ENCODE results near the gene ARHGEF19.
"Not testable (repeated sequence)": the region's sequence is repeated elsewhere in the genome, so short reads cannot be mapped to it uniquely, and the experiment has no call there.

ARHGEF19 gene

DNA sequence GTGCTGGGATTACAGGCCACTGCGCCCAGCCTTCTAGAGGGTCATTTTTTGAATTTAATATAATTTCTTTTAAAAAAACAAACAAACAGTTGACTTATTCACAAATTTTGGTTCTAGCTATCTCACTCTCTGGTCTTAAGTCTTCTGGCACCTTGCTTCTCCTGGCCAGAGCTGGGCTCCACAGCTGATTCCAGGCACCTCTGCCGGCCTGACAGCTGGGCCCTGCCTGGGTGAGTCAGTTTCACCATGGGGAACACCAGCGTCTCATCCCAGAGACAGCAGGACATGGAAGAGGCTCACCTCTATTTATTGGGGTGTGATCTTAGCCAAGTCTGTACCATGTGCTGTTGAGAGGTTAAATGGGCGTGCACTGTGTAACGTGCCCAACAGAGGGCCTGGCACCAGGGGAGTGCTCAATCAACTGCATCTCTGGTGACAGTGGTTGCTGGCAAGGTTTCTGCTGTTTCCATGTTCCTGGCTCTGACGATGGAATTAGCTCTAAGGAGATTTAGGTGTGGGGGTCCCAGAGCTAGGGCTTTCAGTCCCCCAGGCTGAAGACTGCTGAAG lies 23.6 kb upstream of the ARHGEF19 start:
- H3K27me3 Mint-ChIP-seq, result no peaks in the 10 kb centered on the region
- H3K4me1 Mint-ChIP-seq (ENCODE audit: low read depth), result peaks cover 20% of the 10 kb centered on the region
- H3K9me3 Mint-ChIP-seq (ENCODE audit: low read depth), result no peaks in the 10 kb centered on the region
- no peaks in the 10 kb centered on the region for H3K36me3 Mint-ChIP-seq
- H3K4me3 Mint-ChIP-seq, result peak overlapping the region; percentile 90
- H3K27ac Mint-ChIP-seq, result peak overlapping the region; percentile 67

- Mint-ChIP-seq H3K36me3 (no peaks in the 10 kb centered on the region), H3K4me1 (ENCODE audit: low read depth) (peaks cover 20% of the 10 kb centered on the region), H3K4me3 (peak overlapping the region; percentile 61), H3K27me3 (no peaks in the 10 kb centered on the region), H3K9me3 (ENCODE audit: low read depth) (no peaks in the 10 kb centered on the region), H3K27ac (peak overlapping the region; percentile 6)
Measured at GRCh38 chr1:16235347-16235746, 22.9 kb upstream of the ARHGEF19 start.

GRCh38 chr1:16233431-16233830 lies 21.0 kb upstream of the ARHGEF19 start:
- peaks cover 3% of the 10 kb centered on the region for H3K27me3 Mint-ChIP-seq
- H3K4me1 Mint-ChIP-seq (ENCODE audit: low read depth), result peaks cover 19% of the 10 kb centered on the region
- H3K36me3 Mint-ChIP-seq, result no peaks in the 10 kb centered on the region
- H3K4me3 Mint-ChIP-seq, result no peak overlapping the region
- H3K9me3 Mint-ChIP-seq (ENCODE audit: low read depth), result no peaks in the 10 kb centered on the region
- no peak overlapping the region for H3K27ac Mint-ChIP-seq

DNA sequence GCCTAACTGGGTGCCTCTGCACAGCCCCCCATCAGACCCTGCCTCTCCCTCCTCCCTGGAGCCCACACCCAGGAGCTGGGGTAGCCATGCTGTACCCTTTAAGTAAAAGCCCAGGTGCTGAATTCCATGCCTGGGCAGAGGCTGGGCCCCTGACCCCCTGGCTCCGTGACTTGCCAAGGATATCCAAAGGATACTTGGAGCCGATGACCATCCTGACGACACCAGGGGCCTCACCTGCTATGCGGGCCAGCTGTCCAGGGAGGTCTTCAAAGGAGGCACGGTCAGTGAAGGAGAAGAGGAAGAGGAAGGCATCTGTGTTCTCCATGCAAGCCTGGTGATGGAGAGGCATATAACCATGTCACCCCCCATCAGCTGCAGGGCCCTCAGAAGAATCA lies 19.9 kb upstream of the ARHGEF19 start:
- Mint-ChIP-seq H3K36me3 (no peaks in the 10 kb centered on the region), H3K27ac (no peak overlapping the region), H3K4me1 (ENCODE audit: low read depth) (peaks cover 17% of the 10 kb centered on the region), H3K27me3 (peaks cover 6% of the 10 kb centered on the region), H3K9me3 (ENCODE audit: low read depth) (no peaks in the 10 kb centered on the region), H3K4me3 (no peak overlapping the region)

- Mint-ChIP-seq H3K27me3 (peaks cover 6% of the 10 kb centered on the region), H3K27ac (no peak overlapping the region), H3K9me3 (ENCODE audit: low read depth) (no peaks in the 10 kb centered on the region), H3K36me3 (no peaks in the 10 kb centered on the region), H3K4me3 (no peak overlapping the region), H3K4me1 (ENCODE audit: low read depth) (peaks cover 14% of the 10 kb centered on the region)
Measured at GRCh38 chr1:16231331-16232315, 19.2 kb upstream of the ARHGEF19 start.

- H3K4me1 Mint-ChIP-seq (ENCODE audit: low read depth), result peaks cover 11% of the 10 kb centered on the region
Measured at GRCh38 chr1:16230744-16231143, 18.3 kb upstream of the ARHGEF19 start.

DNA sequence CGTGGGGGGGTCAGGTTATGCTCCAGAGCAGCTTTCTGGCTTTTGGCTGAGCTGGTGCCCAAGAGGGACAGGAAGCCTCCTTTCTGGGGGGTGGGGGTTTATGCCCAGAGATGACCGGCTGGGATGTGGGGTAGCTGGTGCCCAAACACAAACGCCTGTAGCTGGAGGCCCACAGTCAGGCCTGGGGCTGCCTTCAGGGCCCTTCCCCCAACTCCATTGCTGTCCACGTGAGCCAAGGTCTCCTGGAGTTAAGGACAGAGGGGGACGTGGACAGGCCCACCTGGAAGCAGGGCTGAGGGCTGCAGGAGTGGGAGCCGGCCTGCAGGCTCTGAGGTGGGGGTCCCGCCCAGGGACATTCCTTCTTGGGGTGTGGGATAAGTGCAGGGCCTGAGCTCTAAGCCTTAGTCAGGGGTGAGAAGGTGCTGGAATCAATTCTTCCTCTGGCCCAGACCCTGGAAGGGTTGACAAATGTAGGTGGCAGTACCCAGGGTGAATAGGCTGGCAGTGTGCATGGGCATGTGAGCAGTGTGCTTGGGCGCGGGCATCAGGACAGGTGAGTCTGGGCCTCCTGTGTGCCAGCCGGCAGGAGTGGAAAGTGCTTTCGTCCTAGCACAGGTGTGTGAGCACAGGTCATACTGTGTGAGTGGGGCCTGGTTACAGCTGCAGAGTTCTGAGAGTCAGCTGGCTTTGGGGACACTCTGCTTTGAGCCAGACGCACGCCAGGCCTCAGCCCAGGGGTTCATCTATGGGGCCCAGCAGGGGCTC lies 17.7 kb upstream of the ARHGEF19 start:
- Mint-ChIP-seq H3K4me3 (no peak overlapping the region), H3K9me3 (ENCODE audit: low read depth) (no peaks in the 10 kb centered on the region), H3K4me1 (ENCODE audit: low read depth) (peaks cover 8% of the 10 kb centered on the region), H3K27ac (no peak overlapping the region), H3K27me3 (peaks cover 12% of the 10 kb centered on the region), H3K36me3 (peaks cover 4% of the 10 kb centered on the region)

More at GRCh38 chr1:16230744-16231143, 18.3 kb upstream of the ARHGEF19 start:
- Mint-ChIP-seq H3K27ac (no peak overlapping the region), H3K36me3 (peaks cover 4% of the 10 kb centered on the region), H3K27me3 (peaks cover 12% of the 10 kb centered on the region), H3K9me3 (ENCODE audit: low read depth) (no peaks in the 10 kb centered on the region), H3K4me3 (no peak overlapping the region)

- Mint-ChIP-seq H3K27me3 (peaks cover 15% of the 10 kb centered on the region), H3K4me3 (no peak overlapping the region), H3K27ac (no peak overlapping the region), H3K9me3 (ENCODE audit: low read depth) (no peaks in the 10 kb centered on the region), H3K36me3 (peaks cover 6% of the 10 kb centered on the region), H3K4me1 (ENCODE audit: low read depth) (peaks cover 6% of the 10 kb centered on the region)
Measured at GRCh38 chr1:16226490-16227179, 14.2 kb upstream of the ARHGEF19 start.

- Mint-ChIP-seq H3K4me3 (no peak overlapping the region), H3K27me3 (peaks cover 15% of the 10 kb centered on the region), H3K36me3 (peaks cover 6% of the 10 kb centered on the region), H3K27ac (no peak overlapping the region), H3K9me3 (ENCODE audit: low read depth) (no peaks in the 10 kb centered on the region), H3K4me1 (ENCODE audit: low read depth) (peaks cover 6% of the 10 kb centered on the region)
Measured at GRCh38 chr1:16226129-16226489, 13.7 kb upstream of the ARHGEF19 start.

DNA sequence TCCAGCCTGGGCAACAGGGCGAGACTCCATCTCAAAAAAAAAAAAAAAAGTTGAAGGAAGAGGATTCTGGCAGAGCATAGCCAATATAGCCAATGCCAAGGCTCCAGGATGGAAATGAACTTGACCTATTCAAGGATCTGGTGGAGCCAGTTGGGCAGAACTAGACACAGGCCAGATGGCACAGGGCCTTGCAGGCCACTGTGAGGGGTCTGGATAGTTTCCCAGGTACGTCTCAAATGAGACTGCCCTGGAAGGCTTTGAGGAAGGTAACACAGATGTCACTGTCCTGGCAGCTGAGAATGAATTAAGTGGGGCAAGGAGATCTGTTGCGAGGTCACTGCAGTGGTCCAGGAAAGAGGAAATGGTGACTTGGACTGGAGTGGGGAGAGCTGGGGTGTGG lies 12.0 kb upstream of the ARHGEF19 start:
- H3K9me3 Mint-ChIP-seq (ENCODE audit: low read depth), result no peaks in the 10 kb centered on the region
- H3K27me3 Mint-ChIP-seq, result peaks cover 15% of the 10 kb centered on the region
- H3K36me3 Mint-ChIP-seq, result peaks cover 6% of the 10 kb centered on the region
- no peak overlapping the region for H3K4me3 Mint-ChIP-seq
- H3K27ac Mint-ChIP-seq, result no peak overlapping the region
- H3K4me1 Mint-ChIP-seq (ENCODE audit: low read depth), result peaks cover 6% of the 10 kb centered on the region

- not testable (repeated sequence) for H3K9me3 Mint-ChIP-seq (ENCODE audit: low read depth); H3K4me1 Mint-ChIP-seq (ENCODE audit: low read depth); H3K27ac Mint-ChIP-seq; H3K36me3 Mint-ChIP-seq; H3K4me3 Mint-ChIP-seq
- H3K27me3 Mint-ChIP-seq, result peaks cover 12% of the 10 kb centered on the region
Measured at GRCh38 chr1:16222716-16223115, 10.3 kb upstream of the ARHGEF19 start.

DNA sequence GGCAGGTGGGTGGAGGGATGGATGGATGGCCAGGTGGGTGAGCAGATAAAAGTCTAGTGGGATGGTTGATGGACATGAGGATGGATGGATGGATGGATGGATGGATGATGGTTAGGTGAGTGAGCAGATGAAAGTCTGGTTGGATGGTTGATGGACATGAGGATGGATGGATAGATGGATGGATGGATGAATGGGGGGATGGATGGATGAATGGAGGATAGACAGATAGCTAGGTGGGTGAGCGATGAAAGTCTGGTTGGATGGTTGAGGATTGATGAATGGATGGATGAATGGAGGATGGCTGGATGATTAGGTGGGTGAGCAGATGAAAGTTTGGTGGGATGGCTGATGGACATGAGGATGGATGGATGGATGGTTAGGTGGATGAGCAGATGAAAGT lies 9.0 kb upstream of the ARHGEF19 start:
- peaks cover 10% of the 10 kb centered on the region for H3K4me1 Mint-ChIP-seq (ENCODE audit: low read depth)
- H3K27me3 Mint-ChIP-seq, result peaks cover 9% of the 10 kb centered on the region
- no peak overlapping the region for H3K4me3 Mint-ChIP-seq
- no peak overlapping the region for H3K27ac Mint-ChIP-seq
- H3K36me3 Mint-ChIP-seq, result peaks cover 6% of the 10 kb centered on the region
- no peaks in the 10 kb centered on the region for H3K9me3 Mint-ChIP-seq (ENCODE audit: low read depth)

- no peak overlapping the region for H3K4me3 Mint-ChIP-seq
- peaks cover 13% of the 10 kb centered on the region for H3K4me1 Mint-ChIP-seq (ENCODE audit: low read depth)
- peaks cover 3% of the 10 kb centered on the region for H3K27me3 Mint-ChIP-seq
- H3K9me3 Mint-ChIP-seq (ENCODE audit: low read depth), result no peaks in the 10 kb centered on the region
- H3K27ac Mint-ChIP-seq, result no peak overlapping the region
- H3K36me3 Mint-ChIP-seq, result peaks cover 3% of the 10 kb centered on the region
Measured at GRCh38 chr1:16219968-16220500, 7.6 kb upstream of the ARHGEF19 start.

DNA sequence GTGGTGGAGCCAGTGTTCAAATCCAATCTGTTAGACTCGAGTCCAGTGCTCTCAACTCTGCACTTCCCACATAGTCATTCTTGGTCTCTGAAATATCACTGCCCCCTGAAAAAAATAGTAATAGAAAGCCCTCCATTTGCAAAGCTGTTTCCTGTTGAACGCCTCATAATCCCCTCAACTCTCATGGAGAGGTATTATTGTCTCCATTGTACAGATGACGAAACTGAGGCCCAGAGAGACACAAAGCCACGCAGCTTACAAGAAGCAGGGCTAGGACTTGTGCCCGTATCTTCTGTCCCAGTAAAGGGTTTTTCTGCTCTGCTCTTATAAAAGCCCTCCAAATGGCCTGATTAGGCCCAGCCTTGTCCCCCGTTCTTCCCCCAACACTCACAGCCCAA lies 6.2 kb upstream of the ARHGEF19 start:
- Mint-ChIP-seq H3K36me3 (no peaks in the 10 kb centered on the region), H3K27me3 (no peaks in the 10 kb centered on the region), H3K9me3 (ENCODE audit: low read depth) (no peaks in the 10 kb centered on the region), H3K4me3 (no peak overlapping the region), H3K27ac (no peak overlapping the region), H3K4me1 (ENCODE audit: low read depth) (peaks cover 13% of the 10 kb centered on the region)

Measured in activated naive CD8-positive, alpha-beta T cell (primary cell).